Measurements from ENCODE around the gene SPPL3.

Gene SPPL3

GRCh38 chr12:120740871-120741270 lies 163.3 kb downstream of the SPPL3 start:
- H3K27me3 ChIP-seq (ENCODE audit: control insufficient read depth, low read length): no peaks in the 10 kb centered on the region
- H3K9me3 ChIP-seq (ENCODE audit: control insufficient read depth, insufficient read depth, low read length): no peaks in the 10 kb centered on the region
- no peak overlapping the region for H3K4me2 ChIP-seq (ENCODE audit: low read length)
- no peaks in the 10 kb centered on the region for H3F3A ChIP-seq (ENCODE audit: control insufficient read depth, insufficient read depth)
- H3K9me2 ChIP-seq (replicated peaks; ENCODE audit: control insufficient read depth, low read length): no peaks in the 10 kb centered on the region
- no peak overlapping the region for H3K27ac ChIP-seq (ENCODE audit: low read depth, low read length)
- no peak overlapping the region for H3K4me3 ChIP-seq (ENCODE audit: low read length)
- no peaks in the 10 kb centered on the region for H3K79me2 ChIP-seq (ENCODE audit: control insufficient read depth, low read length)
- no peaks in the 10 kb centered on the region for H3K4me1 ChIP-seq (ENCODE audit: control insufficient read depth, low read length)
- H4K20me1 ChIP-seq (ENCODE audit: control insufficient read depth, insufficient read depth, low read depth, low read length): no peaks in the 10 kb centered on the region
- no peaks in the 10 kb centered on the region for H3K36me3 ChIP-seq (ENCODE audit: control insufficient read depth, low read length)
- TF ChIP-seq CTCF (IDR thresholded peaks at IDR 0.05; ENCODE audit: low read depth, low read length, poor library complexity, severe bottlenecking) (no peak), EZH2phosphoT487 (IDR thresholded peaks at IDR 0.05; ENCODE audit: borderline replicate concordance, low read length) (no peak)

GRCh38 chr12:120739821-120740613 lies 164.1 kb downstream of the SPPL3 start:
- Histone ChIP-seq H3F3A (ENCODE audit: control insufficient read depth, insufficient read depth) (no peaks in the 10 kb centered on the region), H3K4me2 (ENCODE audit: low read length) (no peak overlapping the region), H3K4me1 (ENCODE audit: control insufficient read depth, low read length) (no peaks in the 10 kb centered on the region), H3K79me2 (ENCODE audit: control insufficient read depth, low read length) (no peaks in the 10 kb centered on the region), H3K27ac (ENCODE audit: low read depth, low read length) (no peak overlapping the region), H3K36me3 (ENCODE audit: control insufficient read depth, low read length) (no peaks in the 10 kb centered on the region), H4K20me1 (ENCODE audit: control insufficient read depth, insufficient read depth, low read depth, low read length) (no peaks in the 10 kb centered on the region), H3K9me3 (ENCODE audit: control insufficient read depth, insufficient read depth, low read length) (no peaks in the 10 kb centered on the region), H3K27me3 (ENCODE audit: control insufficient read depth, low read length) (no peaks in the 10 kb centered on the region), H3K9me2 (replicated peaks; ENCODE audit: control insufficient read depth, low read length) (no peaks in the 10 kb centered on the region), H3K4me3 (ENCODE audit: low read length) (no peak overlapping the region)
- TF ChIP-seq EZH2phosphoT487 (IDR thresholded peaks at IDR 0.05; ENCODE audit: borderline replicate concordance, low read length): no peak
- no peak for TF ChIP-seq CTCF (IDR thresholded peaks at IDR 0.05; ENCODE audit: low read depth, low read length, poor library complexity, severe bottlenecking)

GRCh38 chr12:120739031-120739762 lies 165.0 kb downstream of the SPPL3 start:
- no peaks in the 10 kb centered on the region for H3K79me2 ChIP-seq (ENCODE audit: control insufficient read depth, low read length)
- H3K9me3 ChIP-seq (ENCODE audit: control insufficient read depth, insufficient read depth, low read length): no peaks in the 10 kb centered on the region
- H3K4me3 ChIP-seq (ENCODE audit: low read length): no peak overlapping the region
- H3K9me2 ChIP-seq (replicated peaks; ENCODE audit: control insufficient read depth, low read length): no peaks in the 10 kb centered on the region
- no peaks in the 10 kb centered on the region for H4K20me1 ChIP-seq (ENCODE audit: control insufficient read depth, insufficient read depth, low read depth, low read length)
- no peaks in the 10 kb centered on the region for H3K27me3 ChIP-seq (ENCODE audit: control insufficient read depth, low read length)
- H3K27ac ChIP-seq (ENCODE audit: low read depth, low read length): no peak overlapping the region
- TF ChIP-seq CTCF (IDR thresholded peaks at IDR 0.05; ENCODE audit: low read depth, low read length, poor library complexity, severe bottlenecking): no peak
- no peak for TF ChIP-seq EZH2phosphoT487 (IDR thresholded peaks at IDR 0.05; ENCODE audit: borderline replicate concordance, low read length)
- H3K4me2 ChIP-seq (ENCODE audit: low read length): no peak overlapping the region
- H3K36me3 ChIP-seq (ENCODE audit: control insufficient read depth, low read length): no peaks in the 10 kb centered on the region
- no peaks in the 10 kb centered on the region for H3K4me1 ChIP-seq (ENCODE audit: control insufficient read depth, low read length)
- H3F3A ChIP-seq (ENCODE audit: control insufficient read depth, insufficient read depth): no peaks in the 10 kb centered on the region
